Measurements from ENCODE around the gene LMF2.

The LMF2 gene

DNA sequence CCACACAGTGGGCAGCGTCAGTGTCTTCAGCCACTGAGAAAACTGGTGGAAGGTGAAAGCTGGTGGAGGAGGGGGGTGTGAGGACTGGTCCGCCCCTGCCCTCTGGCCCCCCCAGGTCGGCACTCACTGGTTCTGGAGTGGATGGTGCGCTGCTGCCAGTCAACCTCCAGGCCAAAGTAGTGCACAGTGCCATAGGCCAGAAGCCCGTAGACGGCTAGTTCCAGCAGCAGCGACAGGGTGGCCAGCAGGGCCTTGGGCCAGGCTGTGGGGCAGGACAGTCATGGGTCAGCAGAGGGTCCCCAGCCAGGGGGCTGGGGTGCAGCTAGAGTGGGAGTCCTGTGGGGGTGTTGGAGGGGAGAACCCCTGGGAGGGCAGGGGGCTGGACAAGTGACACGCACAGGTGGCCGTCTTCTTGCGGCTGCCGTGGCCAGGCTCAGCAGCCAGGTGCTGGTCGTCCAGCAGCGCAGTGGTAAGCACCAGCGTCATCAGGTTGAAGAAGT is 2.2 kb downstream of the LMF2 start:
- DNase-seq (ENCODE audit: low spot score): no peak

DNA sequence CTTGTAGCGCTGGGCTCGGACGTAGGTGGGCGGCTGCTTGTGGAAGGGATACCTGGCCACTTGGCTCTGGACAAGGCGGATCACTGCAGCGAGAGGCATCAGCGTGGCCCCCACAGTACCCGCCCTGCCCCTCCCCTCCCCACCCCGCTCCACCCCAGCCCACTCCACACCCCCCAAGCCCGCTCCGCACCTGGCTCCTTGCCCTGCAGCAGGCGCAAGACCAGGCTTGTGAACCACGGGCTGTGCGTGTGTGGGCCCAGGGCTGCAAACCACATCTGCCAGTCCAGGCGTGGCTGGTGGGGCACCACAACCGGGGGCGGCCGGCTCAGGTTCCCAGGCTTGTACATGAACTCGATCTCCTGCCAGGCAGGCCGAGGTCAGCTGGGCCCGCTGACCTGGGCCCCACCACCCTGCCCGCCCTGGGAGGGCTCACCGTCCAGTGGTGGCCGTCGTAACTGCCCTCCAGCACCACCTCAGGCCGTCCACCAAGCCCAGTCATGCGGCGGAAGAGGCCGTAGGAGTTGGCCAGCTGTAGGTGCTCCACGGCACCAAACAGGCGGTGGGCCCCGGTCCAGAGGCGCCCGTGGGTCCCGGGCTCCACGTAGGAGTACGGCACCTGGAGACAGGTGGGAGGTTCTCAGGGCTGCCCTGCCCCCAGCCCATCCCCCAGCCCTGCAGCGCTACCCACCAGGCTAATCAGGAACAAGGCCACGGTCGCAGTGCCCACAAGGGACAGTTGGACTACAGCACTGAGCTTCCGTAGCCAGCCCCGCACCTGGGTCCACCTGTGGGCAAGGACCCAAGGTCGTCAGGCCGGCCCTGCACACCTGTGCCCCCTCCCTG is 2.9 kb downstream of the LMF2 start:
- no peak for DNase-seq (ENCODE audit: low spot score)

DNA sequence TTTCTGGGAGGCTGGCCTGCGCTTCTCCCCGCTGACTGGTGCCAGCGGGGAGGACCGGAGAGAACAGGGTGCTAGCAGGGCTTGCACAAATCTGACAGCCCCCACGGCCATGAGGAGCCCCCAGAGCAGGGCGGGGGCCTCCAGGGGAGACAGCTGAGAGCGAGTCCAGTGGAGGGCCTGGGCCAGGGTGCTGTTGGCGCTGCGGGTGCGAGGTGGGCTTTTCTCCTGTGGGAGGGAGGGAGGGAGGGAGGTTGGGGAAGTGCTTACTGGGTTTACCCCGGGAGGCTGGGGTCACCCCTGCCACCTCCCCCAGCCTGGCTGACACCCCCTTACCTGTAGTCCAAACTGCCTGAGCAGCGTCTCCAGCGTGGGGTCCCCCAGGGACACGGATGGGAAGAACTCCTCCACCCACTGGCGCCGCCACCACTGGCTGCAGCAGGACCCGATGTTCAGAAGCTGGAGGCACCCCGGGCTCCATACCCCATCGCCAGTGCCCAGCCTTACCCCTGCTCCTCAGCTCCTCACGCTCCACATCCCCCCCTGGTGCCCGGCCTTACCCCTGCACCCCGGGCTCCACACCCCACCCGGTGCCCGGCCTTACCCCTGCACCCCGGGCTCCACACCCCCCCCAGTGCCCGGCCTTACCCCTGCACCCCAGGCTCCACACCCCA is 3.9 kb downstream of the LMF2 start:
- DNase-seq (ENCODE audit: low spot score): no peak

DNA sequence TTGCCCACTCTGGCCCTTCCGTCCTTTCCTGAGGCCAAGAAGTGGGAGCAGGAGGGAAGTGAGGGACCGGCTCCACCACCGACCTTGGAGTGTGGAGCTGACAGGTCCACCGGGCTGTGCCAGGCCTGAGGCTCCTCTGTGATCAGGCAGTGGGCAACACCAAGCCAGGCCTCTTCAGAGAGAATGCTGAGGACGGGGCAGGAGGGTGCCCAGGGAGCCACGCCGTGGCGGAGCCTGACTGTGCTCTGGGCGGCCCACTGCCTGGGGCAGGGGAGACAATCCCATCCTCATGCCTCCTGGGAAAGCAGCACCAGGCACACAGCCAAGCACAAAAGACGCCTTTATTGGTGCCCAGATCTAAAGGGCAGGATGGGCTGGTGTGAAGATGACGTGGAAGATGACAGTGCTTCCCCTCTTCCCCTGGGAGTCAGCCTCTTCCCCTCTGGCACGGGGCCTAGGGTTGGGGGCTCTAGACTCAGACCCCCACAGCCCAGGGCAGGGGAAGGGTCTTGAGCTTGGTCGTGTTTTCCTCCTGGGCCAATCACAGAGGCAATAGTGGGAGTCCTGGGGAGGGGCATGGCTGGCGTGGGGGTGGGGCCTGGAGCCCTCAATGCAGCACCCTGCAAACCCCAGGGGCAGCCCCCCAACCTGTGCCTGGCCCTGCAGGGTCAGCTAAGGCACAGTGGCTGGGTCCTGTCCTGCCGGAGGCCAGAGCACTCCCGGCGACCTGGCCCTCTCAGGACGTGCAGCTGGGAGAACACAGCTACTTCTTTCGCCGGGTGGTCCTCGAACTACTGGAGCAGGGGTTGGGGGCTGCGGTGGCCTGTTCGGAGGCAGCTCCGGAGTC is 4.7 kb downstream of the LMF2 start:
- no peak for DNase-seq (ENCODE audit: low spot score)

DNA sequence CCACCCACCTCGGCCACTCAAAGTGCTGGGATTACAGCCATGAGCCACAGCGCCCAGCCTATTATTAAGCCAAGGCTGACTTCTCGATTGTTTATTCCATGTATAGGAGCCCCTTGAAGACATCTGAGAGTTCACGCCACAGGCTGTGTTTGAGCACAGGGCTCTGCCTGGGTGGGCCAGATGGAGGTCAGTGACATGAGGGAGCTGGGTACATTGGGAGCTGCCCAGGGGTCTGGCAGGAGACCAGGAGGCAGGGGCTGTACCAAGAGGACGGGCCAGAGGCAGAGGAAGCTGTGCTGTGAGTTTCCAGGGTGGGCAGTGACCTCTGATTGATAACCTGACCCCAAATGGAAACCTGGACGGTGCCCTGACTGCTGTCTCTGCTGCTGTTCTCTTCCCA is 5.4 kb downstream of the LMF2 start:
- no peak for DNase-seq (ENCODE audit: low spot score)

DNA sequence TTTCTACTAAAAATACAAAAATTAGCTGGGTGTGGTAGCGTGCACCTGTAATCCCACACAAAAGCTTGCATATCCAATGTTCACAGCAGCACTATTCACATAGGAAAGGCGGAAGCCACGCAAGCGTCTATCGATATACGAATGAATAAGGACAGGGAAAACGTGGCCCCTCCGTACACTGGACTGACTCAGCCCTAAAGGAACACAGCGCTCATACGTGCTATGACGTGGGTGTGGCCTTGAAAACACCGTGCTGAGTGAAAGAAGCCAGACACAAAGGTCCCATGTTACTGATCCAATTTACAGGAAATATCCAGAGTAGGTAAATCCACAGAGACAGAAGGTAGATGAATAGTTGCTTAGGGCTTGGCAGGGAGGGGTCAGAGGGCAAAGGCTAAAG is 7.0 kb downstream of the LMF2 start:
- no peak for DNase-seq (ENCODE audit: low spot score)

DNA sequence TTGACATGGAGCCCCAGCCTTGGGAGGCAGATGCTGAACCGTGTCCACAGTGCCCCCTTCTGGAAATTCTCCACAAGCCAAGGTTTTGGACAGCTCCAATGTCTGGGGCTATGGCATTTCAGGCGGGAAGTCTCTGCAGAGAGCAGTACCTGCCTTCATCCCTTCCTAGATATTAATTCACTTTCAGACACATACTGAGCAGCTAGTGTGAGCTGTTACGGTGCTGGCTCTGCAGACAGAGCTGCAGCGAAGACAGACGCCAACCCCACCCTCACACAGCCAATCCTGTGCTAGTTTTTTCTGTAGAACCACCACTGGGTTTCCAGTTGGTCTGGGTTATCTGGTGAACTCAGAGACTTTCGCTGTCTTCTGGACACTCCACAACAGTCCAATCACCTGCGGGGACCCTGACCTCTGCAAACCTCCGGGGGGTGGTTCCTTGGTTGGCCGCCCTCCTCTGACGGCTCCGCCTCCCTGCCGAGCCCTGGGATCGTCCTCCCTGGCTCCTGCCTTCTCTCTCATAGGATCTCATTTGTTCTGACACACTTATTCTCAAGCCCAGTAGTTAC is 9.1 kb downstream of the LMF2 start:
- peak; percentile 81 for DNase-seq (ENCODE audit: low spot score)

DNA sequence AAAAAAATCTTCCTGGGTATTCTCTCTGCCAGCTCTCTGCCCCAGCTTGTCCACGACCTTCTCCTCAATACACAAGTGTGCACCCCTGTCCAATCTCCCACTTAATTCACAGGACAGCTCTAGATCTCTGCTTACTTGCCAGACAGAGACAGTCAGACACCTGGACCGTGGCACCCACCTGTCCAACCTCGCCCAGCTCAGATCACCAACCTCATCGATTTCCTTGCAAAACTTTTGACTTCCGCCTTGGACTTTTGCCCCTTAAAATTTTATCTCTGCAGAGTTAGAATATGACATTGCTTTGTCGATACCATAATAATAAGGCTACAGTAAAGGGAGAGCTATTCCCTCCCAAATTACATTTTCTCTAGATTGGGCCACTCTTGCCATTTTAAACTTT is 10.4 kb downstream of the LMF2 start:
- DNase-seq (ENCODE audit: low spot score): no peak

DNA sequence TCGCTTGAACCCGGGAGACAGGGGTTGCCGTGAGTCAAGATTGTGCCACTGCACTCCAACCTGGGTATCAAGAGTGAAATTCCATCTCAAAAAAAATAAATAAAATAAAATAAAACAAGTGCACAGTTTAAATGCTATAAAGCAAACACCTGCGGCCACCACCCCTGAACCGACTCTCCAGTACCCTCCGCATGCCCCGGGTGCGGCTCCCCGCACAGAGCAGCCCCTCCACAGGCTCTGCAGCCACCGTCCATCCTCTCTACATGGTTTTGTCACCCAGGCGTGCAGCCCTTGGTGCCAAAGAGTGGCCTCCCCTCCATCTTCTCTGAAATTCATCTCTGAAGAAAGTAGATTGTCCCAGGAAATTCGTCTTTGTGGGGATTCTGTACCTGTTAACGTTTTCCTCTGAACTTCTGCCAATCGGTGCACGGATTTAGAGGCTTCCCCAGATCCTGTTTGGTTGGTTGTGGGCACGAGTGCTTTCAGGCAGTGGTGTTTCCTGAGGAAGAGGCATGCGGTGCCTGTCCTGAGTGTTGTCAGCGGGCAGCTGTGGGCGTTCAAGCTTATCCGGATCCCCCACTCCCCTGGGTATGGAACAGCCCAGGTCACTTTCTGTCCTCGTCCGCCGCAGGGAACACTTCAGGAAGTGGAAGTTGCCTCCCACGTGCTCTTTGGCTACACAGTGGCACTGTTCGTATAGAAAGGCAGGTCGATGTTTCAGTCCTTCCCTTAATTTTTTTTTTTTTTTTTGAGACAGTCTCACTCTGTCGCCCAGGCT is 16.8 kb downstream of the LMF2 start:
- DNase-seq (ENCODE audit: low spot score): no peak

DNA sequence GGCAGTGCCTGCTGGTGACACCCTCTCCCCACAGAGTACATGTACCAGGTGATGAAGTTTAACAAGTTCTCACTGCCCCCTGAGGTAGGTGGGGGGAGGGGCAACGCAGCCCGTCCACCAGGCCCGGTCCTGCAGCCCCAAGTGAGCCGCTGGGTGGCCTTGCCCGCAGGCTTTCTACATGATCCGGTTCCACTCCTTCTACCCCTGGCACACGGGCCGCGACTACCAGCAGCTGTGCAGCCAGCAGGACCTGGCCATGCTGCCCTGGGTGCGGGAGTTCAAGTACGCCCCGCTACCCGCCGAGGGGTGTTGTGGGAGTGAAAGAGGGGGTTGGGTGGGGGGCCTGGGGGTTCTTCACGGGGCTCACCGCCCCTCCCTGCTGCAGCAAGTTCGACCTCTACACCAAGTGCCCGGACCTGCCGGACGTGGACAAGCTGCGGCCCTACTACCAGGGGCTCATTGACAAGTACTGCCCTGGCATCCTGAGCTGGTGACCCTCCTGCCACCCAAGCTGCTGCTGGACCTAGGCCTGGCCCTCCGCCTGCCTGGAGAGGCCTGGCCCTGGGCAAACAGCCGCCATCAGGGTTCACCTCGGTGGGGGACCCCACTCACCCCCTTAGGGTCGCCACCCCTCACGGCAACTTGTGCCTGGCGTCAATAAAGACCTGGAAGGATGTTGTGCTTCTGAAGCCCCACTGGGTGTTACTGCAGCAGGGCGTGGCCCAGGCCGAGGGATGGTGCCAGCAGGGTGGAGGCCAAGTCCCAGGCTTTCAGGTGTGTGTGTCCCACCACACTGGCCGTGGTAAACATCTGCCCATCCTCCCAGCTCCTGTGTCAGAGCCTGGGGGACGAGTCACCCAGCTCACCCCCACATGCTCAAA is 17.9 kb downstream of the LMF2 start:
- DNase-seq (ENCODE audit: low spot score): no peak

DNA sequence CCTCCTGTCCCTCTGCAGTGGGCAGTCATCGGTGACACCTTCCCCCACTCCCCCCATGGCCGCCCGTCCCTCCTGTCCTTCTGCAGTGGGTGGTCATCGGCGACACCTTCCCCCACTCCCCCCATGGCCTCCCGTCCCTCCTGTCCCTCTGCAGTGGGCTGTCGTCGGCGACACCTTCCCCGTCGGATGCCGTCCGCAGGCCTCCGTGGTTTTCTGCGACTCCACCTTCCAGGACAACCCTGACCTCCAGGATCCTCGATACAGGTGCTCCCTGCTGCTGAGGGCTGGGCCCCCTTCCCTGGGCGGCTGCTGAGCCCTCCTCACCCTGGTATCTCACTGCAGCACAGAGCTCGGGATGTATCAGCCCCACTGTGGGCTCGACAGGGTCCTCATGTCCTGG is 18.6 kb downstream of the LMF2 start:
- no peak for DNase-seq (ENCODE audit: low spot score)

DNA sequence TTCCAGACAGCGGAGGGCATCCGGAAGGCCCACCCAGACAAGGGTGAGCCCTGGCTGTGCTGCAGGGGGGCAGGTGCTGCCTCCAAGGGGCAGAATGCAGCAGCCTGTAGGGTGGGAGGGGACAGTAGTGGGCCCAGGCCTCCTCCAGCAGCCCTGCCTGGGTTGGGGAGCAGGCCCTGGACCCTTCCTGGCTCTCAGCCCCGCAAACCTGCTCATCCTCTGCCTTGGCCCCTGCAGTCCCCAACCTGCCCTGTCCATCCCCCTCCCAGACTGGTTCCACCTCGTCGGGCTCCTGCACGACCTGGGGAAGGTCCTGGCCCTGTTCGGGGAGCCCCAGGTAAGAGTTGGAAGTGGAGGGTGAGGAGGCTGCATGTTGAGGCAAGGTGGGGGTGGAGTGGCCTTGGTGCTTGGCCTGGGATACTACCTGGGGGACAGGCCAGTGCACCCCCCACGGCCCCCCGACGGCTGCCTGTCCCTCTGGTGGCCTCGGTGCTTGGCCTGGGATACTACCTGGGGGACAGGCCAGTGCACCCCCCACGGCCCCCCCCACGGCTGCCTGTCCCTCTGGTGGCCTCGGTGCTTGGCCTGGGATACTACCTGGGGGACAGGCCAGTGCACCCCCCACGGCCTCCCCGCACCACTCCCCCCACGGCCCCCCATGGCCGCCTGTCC is 19.4 kb downstream of the LMF2 start:
- no peak for DNase-seq (ENCODE audit: low spot score)

DNA sequence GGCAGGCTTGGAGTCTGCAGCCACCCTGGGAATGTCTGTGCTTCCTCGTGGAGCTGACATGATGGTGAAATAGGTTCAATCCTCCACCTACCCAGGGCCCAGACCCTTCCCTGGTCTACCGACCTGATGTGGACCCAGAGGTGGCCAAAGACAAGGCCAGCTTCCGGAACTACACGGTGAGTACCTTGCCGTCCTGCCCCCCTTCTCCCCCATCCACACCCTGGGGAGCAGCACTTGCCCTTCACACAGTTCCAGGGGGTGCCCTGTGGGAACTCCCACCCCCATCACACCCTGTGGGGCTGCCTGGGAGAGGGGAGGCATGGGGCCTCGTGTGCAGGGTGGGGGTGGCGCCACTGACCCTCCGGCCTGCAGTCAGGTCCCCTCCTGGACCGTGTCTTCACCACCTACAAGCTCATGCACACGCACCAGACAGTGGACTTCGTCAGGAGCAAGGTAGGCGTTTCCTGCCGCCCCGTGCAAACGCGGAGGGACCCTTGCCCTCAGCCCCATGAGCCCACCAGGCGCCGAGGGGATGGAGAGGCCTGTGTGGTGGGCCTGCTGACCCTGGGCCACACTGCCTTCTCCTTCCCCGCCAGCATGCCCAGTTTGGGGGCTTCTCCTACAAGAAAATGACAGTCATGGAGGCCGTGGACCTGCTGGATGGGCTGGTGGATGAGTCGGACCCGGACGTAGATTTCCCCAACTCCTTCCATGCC is 20.1 kb downstream of the LMF2 start:
- DNase-seq (ENCODE audit: low spot score): no peak

DNA sequence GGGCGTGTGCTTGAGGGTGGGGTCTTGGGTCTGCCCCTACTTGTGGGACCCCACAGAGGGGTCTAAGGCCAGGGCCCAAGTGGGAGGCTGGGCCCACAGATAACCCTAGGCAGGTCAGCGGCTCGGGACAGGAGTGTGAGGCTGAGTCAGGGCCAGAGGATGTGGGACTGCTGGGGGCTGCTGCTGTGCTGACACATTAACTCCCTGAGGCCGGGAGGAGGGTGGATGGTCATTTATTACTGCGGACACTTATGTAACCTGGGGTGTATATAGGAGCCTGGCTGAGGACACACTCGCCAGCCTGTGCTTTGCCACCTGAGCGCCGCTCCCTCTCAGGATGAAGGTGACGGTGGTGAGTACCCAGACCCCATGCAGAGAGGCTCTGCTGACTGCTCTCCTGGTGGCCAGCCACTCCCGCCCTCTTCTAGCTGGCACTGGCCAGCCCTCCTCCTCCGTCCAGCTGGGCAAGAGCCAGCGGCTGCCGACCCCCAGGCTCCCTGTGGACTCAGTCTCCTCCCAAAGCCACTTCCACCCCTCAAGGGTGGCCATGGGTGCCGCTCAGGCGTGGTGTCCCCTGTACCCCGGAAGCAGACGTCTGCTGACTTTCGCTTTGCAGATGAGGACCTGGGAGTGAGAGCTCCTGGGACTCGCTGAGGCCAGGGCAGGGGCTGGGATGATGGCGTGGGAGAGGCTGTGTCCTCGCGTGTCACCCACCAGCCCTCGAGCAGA is 20.8 kb downstream of the LMF2 start, which contains the start of gene MIOX:
Gene MIOX (plus strand): TSS at position 299 of the 729 bp plus-strand sequence. CDS start 39 bp downstream, at position 338.
- no peak for DNase-seq (ENCODE audit: low spot score)

DNA sequence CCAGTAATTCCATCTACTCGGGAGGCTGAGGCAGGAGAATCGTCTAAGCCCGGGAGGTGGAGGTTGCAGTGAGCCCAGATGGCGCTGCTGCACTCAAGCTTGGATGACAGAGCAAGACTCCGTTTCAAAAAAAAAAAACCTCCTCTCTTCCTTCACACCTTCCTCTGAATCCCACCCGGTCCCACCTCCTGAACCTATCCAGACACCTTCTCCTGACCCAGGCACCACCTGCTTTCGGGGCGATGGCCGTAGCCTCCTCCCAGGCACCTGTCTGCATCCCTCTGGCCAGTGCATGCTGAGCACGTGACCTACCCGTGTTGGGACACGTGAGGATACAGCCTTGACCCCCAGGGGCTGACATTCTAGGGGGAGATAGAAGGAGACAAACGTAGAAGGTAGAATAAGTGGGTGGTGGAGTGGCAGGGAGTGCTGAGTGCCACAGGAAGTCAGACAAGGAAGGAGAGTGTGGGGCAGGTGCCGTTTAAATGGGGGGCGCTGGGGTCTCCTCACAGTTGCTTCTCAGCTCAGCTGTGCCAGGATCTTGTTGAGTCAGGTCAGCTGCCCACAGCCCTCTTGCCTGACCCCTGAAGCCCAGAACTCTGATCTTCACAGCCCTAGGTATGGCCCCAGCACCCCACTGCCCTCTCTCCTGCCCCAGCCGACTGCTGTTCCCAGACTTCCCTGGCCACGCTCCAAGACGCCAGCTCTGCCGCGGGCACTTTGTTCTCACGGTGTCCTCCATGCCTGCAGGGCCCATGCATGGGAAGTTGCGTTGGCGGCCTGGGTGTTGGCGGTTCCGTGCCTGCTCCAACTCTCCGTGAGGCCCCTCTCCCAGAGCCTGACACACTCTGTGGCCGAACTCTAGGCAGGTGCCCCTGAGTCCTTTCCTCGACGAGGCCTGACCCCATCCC is 22.0 kb downstream of the LMF2 start:
- no peak for DNase-seq (ENCODE audit: low spot score)

DNA sequence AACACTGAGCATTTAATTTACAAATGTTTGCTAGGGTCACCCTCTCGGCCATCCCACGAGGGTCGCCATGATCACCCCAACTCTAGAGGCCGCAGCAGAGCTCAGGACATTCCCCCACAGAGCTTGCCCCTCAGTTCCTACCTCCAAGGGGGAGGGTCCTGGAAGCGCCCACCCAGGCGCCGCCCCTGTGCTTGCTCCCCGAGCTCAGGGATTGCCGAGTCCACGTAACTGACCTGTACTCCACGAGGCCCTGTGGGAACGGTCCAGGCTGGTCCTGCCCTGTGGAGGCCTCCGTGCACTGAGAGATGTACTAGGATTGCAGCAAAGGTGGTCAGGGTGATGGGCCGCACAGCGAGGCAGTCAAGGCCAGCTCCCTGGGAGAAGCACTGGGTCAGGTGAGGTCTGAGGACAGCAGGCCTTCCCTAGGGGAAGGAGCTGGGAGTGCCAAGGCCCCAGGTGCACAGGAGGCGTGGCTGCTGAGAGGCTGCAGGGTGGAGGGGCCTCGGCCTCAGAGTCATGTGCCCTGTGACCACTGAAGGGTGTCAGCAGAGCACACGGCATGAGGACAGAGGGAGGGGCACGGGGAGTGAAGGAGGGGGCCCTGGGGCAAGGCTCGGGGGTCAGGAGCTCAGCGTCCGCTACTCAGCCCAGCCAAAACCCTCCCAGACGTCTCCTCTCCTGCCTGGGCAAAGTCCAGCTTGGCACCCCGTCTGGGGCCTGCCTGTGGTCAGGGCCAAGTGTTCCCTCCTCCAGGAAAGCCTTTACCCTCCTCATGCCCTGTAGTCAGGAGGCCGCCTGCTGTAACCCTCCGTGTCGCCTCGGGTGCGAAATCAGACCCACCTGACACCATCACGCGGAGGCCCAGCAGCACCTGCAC is 23.3 kb downstream of the LMF2 start:
- DNase-seq (ENCODE audit: low spot score): no peak

All from SK-N-DZ (cell line).